HG03342 (cell line): ENCODE measurements around the gene ZNF773.
"Not testable (repeated sequence)": the region's sequence is repeated elsewhere in the genome, so short reads cannot be mapped to it uniquely, and the experiment has no call there.

Experiments used
- ATAC-seq: cut with Tn5 transposase; IDR thresholded peaks from one replicate; pipeline ENCODE4 v1.9.1; 2021; ENCODE audit warnings: mild to moderate bottlenecking, moderate library complexity; ENCODE audit not compliant: unreplicated experiment

Gene ZNF773

GRCh38 chr19:57499680-57500395 lies at the start of gene ZNF773:
Gene ZNF773, plus strand, starts transcription at chr19:57499938. Its CDS starts 143 bp downstream, at chr19:57500081.
- ATAC-seq = peak; percentile 96

- ATAC-seq = no peak
These were observed 47.4 kb upstream of the ZNF773 start for GRCh38 chr19:57452307-57452706.

- no peak for ATAC-seq
These were observed 33.9 kb upstream of the ZNF773 start for GRCh38 chr19:57465680-57466381.

GRCh38 chr19:57466489-57466888 lies 33.2 kb upstream of the ZNF773 start:
- ATAC-seq = no peak

GRCh38 chr19:57473646-57474045 lies 26.1 kb upstream of the ZNF773 start:
- ATAC-seq = no peak

- peak; percentile 90 for ATAC-seq
These were observed 22.3 kb upstream of the ZNF773 start, which contains the start of gene ZNF772 for GRCh38 chr19:57477191-57478008. Gene ZNF772, minus strand, starts transcription at chr19:57477566. Its CDS starts 257 bp downstream, at chr19:57477309.

- ATAC-seq = peak; percentile 95
These were observed 12.1 kb upstream of the ZNF773 start, which contains the start of gene ZNF419 for GRCh38 chr19:57487477-57488298. Gene ZNF419, plus strand, starts transcription at chr19:57487750. Its CDS starts 201 bp downstream, at chr19:57487951.

- not testable (repeated sequence) for ATAC-seq
These were observed 11.5 kb upstream of the ZNF773 start for GRCh38 chr19:57488299-57488644.

GRCh38 chr19:57499332-57499679 lies 432 bp upstream of the ZNF773 start:
- ATAC-seq = not testable (repeated sequence)

- ATAC-seq = not testable (repeated sequence)
These were observed 662 bp downstream of the ZNF773 start for GRCh38 chr19:57500400-57500799.

- ATAC-seq = no peak
These were observed 6.4 kb downstream of the ZNF773 start for GRCh38 chr19:57506163-57506562.

- no peak for ATAC-seq
These were observed 11.7 kb downstream of the ZNF773 start for GRCh38 chr19:57511484-57511883.

GRCh38 chr19:57512845-57513244 lies 13.1 kb downstream of the ZNF773 start:
- no peak for ATAC-seq

GRCh38 chr19:57515255-57515654 lies 15.5 kb downstream of the ZNF773 start:
- no peak for ATAC-seq

GRCh38 chr19:57518021-57518420 lies 18.3 kb downstream of the ZNF773 start:
- ATAC-seq = not testable (repeated sequence)

- peak; percentile 97 for ATAC-seq
These were observed 27.6 kb downstream of the ZNF773 start, which contains the start of gene ZNF549 for GRCh38 chr19:57527136-57527881. Gene ZNF549, plus strand, starts transcription at chr19:57527356. Its CDS starts 218 bp downstream, at chr19:57527574.

GRCh38 chr19:57537953-57538547 lies 38.3 kb downstream of the ZNF773 start:
- no peak for ATAC-seq

GRCh38 chr19:57546513-57546912 lies 46.8 kb downstream of the ZNF773 start:
- ATAC-seq = no peak

GRCh38 chr19:57552432-57552831 lies 52.7 kb downstream of the ZNF773 start:
- ATAC-seq = no peak
